HepG2 (cell line): ENCODE results near the gene PPIL3. TPM values are rescaled to one million over a fixed set of nuclear protein-coding genes. Genes with fewer than 3 reads are reported as not detected.

Experiments used
- ATAC-seq: fragments of 200-7000 bp; cut with Tn5 transposase; 3 replicates; pipeline ENCODE4 v1.9.1; 2020; ENCODE audit warnings: mild to moderate bottlenecking, moderate library complexity
- BruUV-seq: library from RNA; stranded (reverse); fragments of 400-500 nt; replicated peaks from 2 replicates; lab custom pipeline; 2021; lab: Mats Ljungman, UMichigan
- CTCF ChIA-PET: fragments of 300-600 bp; formaldehyde crosslinking; extraction: SDS; loops from one replicate; lab custom pipeline; 2021; ENCODE audit warnings: low total read pairs, inconsistent platforms, low intra/inter-chr PET ratio; lab: Yijun Ruan, JAX
- POLR2A ChIA-PET: fragments of 350-600 bp; sonication (Branson Sonifier 250); formaldehyde crosslinking; loops from one replicate; lab custom pipeline; 2020; ENCODE audit warnings: antibody characterized with exemption, inconsistent platforms; lab: Yijun Ruan, JAX
- DNase-seq: peaks from one replicate; pipeline ENCODE4 v3.0.0-alpha.2; 2015; ENCODE audit warnings: low spot score
- FAIRE-seq: peaks from 3 replicates; lab custom pipeline; 2011; peaks lifted over from hg19 to GRCh38; lab: Jason Lieb, UNC
- H2AFZ ChIP-seq: one replicate; pipeline ENCODE4 v1.6.1; 2011; ENCODE audit warnings: low read length, inconsistent platforms
- H3K27ac ChIP-seq: fragments of 300-600 bp; 3 replicates; pipeline ENCODE4 v1.8.0; 2011; ENCODE audit warnings: mixed run types, mild to moderate bottlenecking, mixed read lengths, low read length, inconsistent platforms; ENCODE audit not compliant: insufficient read depth; ENCODE audit errors: extremely low read length
- H3K27me3 ChIP-seq, 2 experiments: fragments of 200-600 bp in 1 of 2; 2 replicates in 1 of 2; 3 replicates in 1 of 2; pipeline versions ENCODE4 v1.6.0 to v1.8.0; 2011; ENCODE audit warnings: low read length in 2 of 2, mild to moderate bottlenecking in 2 of 2, moderate library complexity in 2 of 2, inconsistent platforms in 1 of 2; ENCODE audit not compliant: insufficient read depth in 2 of 2, control insufficient read depth in 1 of 2
- H3K36me3 ChIP-seq, 2 experiments: fragments of 200-600 bp in 1 of 2; replicated peaks in 1 of 2; 2 replicates in 1 of 2; 3 replicates in 1 of 2; pipeline versions ENCODE4 v1.5.1 to v1.8.0; 2011; ENCODE audit warnings: low read length in 2 of 2, inconsistent platforms in 1 of 2; ENCODE audit not compliant: insufficient read depth in 2 of 2, control insufficient read depth in 1 of 2
- H3K4me1 ChIP-seq: 2 replicates; pipeline ENCODE4 v1.5.1; 2012; ENCODE audit warnings: low read length, inconsistent platforms; ENCODE audit not compliant: insufficient read depth
- H3K4me2 ChIP-seq: 2 replicates; pipeline ENCODE4 v1.6.0; 2011; ENCODE audit warnings: low read depth, low read length, inconsistent platforms
- H3K4me3 ChIP-seq, 3 experiments: fragments of 200-600 bp in 1 of 3; sonication (generic), shearing (Covaris generic) in 1 of 3; replicated peaks in 1 of 3; 2 replicates each; pipeline ENCODE4 v1.5.1; 2011 to 2016; ENCODE audit warnings: low read length in 3 of 3, inconsistent platforms in 2 of 3, low read depth in 2 of 3, mild to moderate bottlenecking in 2 of 3, control low read depth in 1 of 3, mixed read lengths in 1 of 3; ENCODE audit not compliant: insufficient read depth in 1 of 3
- H3K79me2 ChIP-seq: one replicate; pipeline ENCODE4 v1.6.1; 2011; ENCODE audit warnings: low read length, inconsistent platforms; ENCODE audit not compliant: insufficient read depth
- H3K9ac ChIP-seq: 2 replicates; pipeline ENCODE4 v1.6.0; 2011; ENCODE audit warnings: mild to moderate bottlenecking, low read depth, low read length, inconsistent platforms; ENCODE audit not compliant: insufficient read depth
- H3K9me3 ChIP-seq: 2 replicates; pipeline ENCODE4 v1.5.1; 2012; ENCODE audit warnings: mild to moderate bottlenecking, low read length
- H4K20me1 ChIP-seq: 2 replicates; pipeline ENCODE4 v1.6.0; 2011; ENCODE audit warnings: inconsistent platforms, mild to moderate bottlenecking, low read length, moderate library complexity; ENCODE audit not compliant: insufficient read depth
- CEBPB ChIP-seq: IDR thresholded peaks from 2 replicates; pipeline ENCODE4 v1.6.1; 2011; ENCODE audit warnings: low read depth, low read length, improper control_type of control experiment, borderline replicate concordance
- PAF1 ChIP-seq: IDR thresholded peaks from 2 replicates; pipeline ENCODE4 v1.6.1; 2016; ENCODE audit warnings: missing genetic modification reagents, missing compliant biosample characterization
- POLR2AphosphoS2 ChIP-seq: IDR thresholded peaks from 2 replicates; pipeline ENCODE4 v1.6.1; 2011; ENCODE audit warnings: low read depth, low read length, improper control_type of control experiment
- POLR2AphosphoS5 ChIP-seq: IDR thresholded peaks from 2 replicates; pipeline ENCODE4 v1.6.1; 2012; ENCODE audit warnings: low read depth, low read length
- RBFOX2 ChIP-seq: fragments of 200-400 bp; formaldehyde crosslinking; IDR thresholded peaks from 2 replicates; pipeline ENCODE4 v1.6.1; 2017; ENCODE audit warnings: low read depth, mild to moderate bottlenecking, low read length
- RBM22 ChIP-seq: fragments of 200-400 bp; formaldehyde crosslinking; optimal IDR thresholded peaks from 2 replicates; pipeline ENCODE3; 2017; ENCODE audit warnings: mild to moderate bottlenecking, low read length, moderate library complexity
- WGBS: methylation state at CpG from one replicate; pipeline ENCODE4 v1.1.6; 2017; ENCODE audit warnings: low lambda C conversion rate; 5-methylcytosine and 5-hydroxymethylcytosine counted together
- in situ Hi-C: cut with HindIII; loops from 2 replicates; pipeline ENCODE4 v1.10.0; 2017; ENCODE audit warnings: low pct_unique_long_range_greater_than_20kb; ENCODE audit not compliant: extremely low pct_ligation_motif_present
- intact Hi-C: fragments of 100-400 bp; cut with micrococcal nuclease; formaldehyde crosslinking; loops from one replicate; pipeline ENCODE4 v1.10.0; 2022; ENCODE audit not compliant: unreplicated experiment
- polyA plus RNA-seq, 8 experiments: library from polyadenylated mRNA; depleted of rRNA in 3 of 8; stranded (reverse) in 7 of 8; unstranded in 1 of 8; fragments of >200 nt; fragmentation: Illumina TruSeq in 4 of 8; extraction: Trizol in 4 of 8; gene quantifications; 2 replicates each; pipeline versions ENCODE4 v1.2.1 to v1.2.3, GENCODE V29; 2011 to 2016; ENCODE audit warnings: low read depth in 4 of 8, missing spikeins in 1 of 8, mixed read lengths in 1 of 8; ENCODE audit not compliant: insufficient read depth in 1 of 8
- total RNA-seq, 5 experiments: library from RNA; depleted of rRNA; stranded (reverse); fragments of >200 nt; fragmentation: Illumina TruSeq; extraction: Trizol; gene quantifications; 2 replicates each; pipeline ENCODE4 v1.2.3, GENCODE V29; 2016; ENCODE audit warnings: low read depth in 1 of 5
- TF ChIP-seq, protein P1 (sequence below): sonication (generic); formaldehyde crosslinking; IDR thresholded peaks from 2 replicates; pipeline ENCODE4 v1.9.0; 2021; ENCODE audit warnings: mild to moderate bottlenecking, missing genetic modification reagents
- TF ChIP-seq, protein P2 (sequence below): IDR thresholded peaks from 2 replicates; pipeline ENCODE4 v1.6.1; 2012; ENCODE audit warnings: inconsistent platforms
- TF ChIP-seq, protein P3 (sequence below): sonication (generic); formaldehyde crosslinking; IDR thresholded peaks from 2 replicates; pipeline ENCODE4 v1.4.0; 2020; ENCODE audit warnings: missing genetic modification reagents, borderline replicate concordance

Gene PPIL3
- total and polyA plus RNA-seq, 2 of the 13 experiments (the other 11 are each of a cell fraction or from before 2014, with no cell fraction given) = 98.7 to 107 TPM

DNA sequence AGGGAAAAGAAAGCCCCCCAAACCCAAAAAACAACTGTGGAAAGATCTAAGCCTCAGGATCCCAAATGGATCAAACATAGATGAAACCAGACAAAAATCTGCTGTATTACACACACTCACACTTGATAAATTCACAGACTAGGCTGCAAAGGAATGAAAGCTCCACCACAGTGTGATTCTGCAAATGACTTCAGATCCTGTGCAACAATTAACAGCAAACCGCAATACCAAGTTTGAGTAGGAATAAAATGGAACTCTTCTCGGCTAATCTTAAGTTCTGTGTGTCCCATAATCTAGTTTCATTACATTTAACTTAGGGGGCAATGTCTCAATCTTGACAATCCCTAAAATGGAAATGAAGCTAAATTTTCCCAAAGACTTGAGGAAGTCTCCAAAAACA lies 36.3 kb downstream of the PPIL3 start:
- Histone ChIP-seq H3K27me3 (no peaks in the 10 kb centered on the region), H2AFZ (no peak overlapping the region), H3K79me2 (peaks cover 15% of the 10 kb centered on the region), H3K9ac (no peak overlapping the region), H3K36me3 (peaks cover 19 to 60% of the 10 kb centered on the region in 2 experiments), H3K4me2 (no peak overlapping the region), H3K4me1 (no peaks in the 10 kb centered on the region), H3K9me3 (no peaks in the 10 kb centered on the region), H4K20me1 (peaks cover 37% of the 10 kb centered on the region), H3K27ac (no peak overlapping the region), H3K4me3 (no peak overlapping the region)
- FAIRE-seq = no peak
- no peak for ATAC-seq
- POLR2A ChIA-PET = interaction anchor here (1.9 to 2.3 kb wide), 2 partner anchors 8 to 11 kb away, joined by 8 to 14 read pairs; partner anchors contain the start of gene CLK1
- in situ Hi-C loops = no loop called here
- TF ChIP-seq, protein P1, sequence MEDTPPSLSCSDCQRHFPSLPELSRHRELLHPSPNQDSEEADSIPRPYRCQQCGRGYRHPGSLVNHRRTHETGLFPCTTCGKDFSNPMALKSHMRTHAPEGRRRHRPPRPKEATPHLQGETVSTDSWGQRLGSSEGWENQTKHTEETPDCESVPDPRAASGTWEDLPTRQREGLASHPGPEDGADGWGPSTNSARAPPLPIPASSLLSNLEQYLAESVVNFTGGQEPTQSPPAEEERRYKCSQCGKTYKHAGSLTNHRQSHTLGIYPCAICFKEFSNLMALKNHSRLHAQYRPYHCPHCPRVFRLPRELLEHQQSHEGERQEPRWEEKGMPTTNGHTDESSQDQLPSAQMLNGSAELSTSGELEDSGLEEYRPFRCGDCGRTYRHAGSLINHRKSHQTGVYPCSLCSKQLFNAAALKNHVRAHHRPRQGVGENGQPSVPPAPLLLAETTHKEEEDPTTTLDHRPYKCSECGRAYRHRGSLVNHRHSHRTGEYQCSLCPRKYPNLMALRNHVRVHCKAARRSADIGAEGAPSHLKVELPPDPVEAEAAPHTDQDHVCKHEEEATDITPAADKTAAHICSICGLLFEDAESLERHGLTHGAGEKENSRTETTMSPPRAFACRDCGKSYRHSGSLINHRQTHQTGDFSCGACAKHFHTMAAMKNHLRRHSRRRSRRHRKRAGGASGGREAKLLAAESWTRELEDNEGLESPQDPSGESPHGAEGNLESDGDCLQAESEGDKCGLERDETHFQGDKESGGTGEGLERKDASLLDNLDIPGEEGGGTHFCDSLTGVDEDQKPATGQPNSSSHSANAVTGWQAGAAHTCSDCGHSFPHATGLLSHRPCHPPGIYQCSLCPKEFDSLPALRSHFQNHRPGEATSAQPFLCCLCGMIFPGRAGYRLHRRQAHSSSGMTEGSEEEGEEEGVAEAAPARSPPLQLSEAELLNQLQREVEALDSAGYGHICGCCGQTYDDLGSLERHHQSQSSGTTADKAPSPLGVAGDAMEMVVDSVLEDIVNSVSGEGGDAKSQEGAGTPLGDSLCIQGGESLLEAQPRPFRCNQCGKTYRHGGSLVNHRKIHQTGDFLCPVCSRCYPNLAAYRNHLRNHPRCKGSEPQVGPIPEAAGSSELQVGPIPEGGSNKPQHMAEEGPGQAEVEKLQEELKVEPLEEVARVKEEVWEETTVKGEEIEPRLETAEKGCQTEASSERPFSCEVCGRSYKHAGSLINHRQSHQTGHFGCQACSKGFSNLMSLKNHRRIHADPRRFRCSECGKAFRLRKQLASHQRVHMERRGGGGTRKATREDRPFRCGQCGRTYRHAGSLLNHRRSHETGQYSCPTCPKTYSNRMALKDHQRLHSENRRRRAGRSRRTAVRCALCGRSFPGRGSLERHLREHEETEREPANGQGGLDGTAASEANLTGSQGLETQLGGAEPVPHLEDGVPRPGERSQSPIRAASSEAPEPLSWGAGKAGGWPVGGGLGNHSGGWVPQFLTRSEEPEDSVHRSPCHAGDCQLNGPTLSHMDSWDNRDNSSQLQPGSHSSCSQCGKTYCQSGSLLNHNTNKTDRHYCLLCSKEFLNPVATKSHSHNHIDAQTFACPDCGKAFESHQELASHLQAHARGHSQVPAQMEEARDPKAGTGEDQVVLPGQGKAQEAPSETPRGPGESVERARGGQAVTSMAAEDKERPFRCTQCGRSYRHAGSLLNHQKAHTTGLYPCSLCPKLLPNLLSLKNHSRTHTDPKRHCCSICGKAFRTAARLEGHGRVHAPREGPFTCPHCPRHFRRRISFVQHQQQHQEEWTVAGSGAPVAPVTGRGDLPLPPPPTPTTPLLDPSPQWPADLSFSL (CRISPR knock-in tag) = no peak
- TF ChIP-seq POLR2AphosphoS2 (peak; percentile 71), RBFOX2 (peak; percentile 62), CEBPB (no peak), RBM22 (peak; percentile 68), PAF1 (CRISPR knock-in tag) (peak; percentile 62; the same call in 1 of the 2 replicates), POLR2AphosphoS5 (peak; percentile 41)
- TF ChIP-seq, protein P2, sequence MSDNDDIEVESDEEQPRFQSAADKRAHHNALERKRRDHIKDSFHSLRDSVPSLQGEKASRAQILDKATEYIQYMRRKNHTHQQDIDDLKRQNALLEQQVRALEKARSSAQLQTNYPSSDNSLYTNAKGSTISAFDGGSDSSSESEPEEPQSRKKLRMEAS = no peak
- TF ChIP-seq, protein P3, sequence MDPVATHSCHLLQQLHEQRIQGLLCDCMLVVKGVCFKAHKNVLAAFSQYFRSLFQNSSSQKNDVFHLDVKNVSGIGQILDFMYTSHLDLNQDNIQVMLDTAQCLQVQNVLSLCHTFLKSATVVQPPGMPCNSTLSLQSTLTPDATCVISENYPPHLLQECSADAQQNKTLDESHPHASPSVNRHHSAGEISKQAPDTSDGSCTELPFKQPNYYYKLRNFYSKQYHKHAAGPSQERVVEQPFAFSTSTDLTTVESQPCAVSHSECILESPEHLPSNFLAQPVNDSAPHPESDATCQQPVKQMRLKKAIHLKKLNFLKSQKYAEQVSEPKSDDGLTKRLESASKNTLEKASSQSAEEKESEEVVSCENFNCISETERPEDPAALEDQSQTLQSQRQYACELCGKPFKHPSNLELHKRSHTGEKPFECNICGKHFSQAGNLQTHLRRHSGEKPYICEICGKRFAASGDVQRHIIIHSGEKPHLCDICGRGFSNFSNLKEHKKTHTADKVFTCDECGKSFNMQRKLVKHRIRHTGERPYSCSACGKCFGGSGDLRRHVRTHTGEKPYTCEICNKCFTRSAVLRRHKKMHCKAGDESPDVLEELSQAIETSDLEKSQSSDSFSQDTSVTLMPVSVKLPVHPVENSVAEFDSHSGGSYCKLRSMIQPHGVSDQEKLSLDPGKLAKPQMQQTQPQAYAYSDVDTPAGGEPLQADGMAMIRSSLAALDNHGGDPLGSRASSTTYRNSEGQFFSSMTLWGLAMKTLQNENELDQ (CRISPR knock-in tag) = no peak
- WGBS = 97% methylated on average over 2 of the region's 2 CpGs
- intact Hi-C loops = no loop called here
- no TSS peak for BruUV-seq
- no peak for DNase-seq
- CTCF ChIA-PET = no interaction called here
